ENCODE data around the gene DERL3. TPM values are rescaled to one million over a fixed set of nuclear protein-coding genes. Genes with fewer than 3 reads are reported as not detected.
A peak's percentile ranks its signal among the peaks of the same experiment; 100 is the strongest.

DERL3 gene
- total RNA-seq, 1 experiment from 2014 or later, result 9.8 TPM

- H3K14ac ChIP-seq (ENCODE audit: insufficient read depth, low read length), result no peak overlapping the region
- no peak overlapping the region for H2BK120ac ChIP-seq (ENCODE audit: low read depth, low read length, poor library complexity, severe bottlenecking)
- H3K4me1 ChIP-seq (ENCODE audit: insufficient read depth, low read length), result no peaks in the 10 kb centered on the region
- TF ChIP-seq CTCF (conservative IDR thresholded peaks at IDR 0.05), result no peak
- H3K56ac ChIP-seq (ENCODE audit: insufficient read length, low read depth, low read length), result no peak overlapping the region
- H3K18ac ChIP-seq (ENCODE audit: insufficient read length, low read depth, low read length), result no peak overlapping the region
- no peaks in the 10 kb centered on the region for H3K9me3 ChIP-seq (ENCODE audit: control insufficient read depth, low read depth, low read length)
- no peak overlapping the region for H4K8ac ChIP-seq (replicated peaks; ENCODE audit: insufficient read length, low read depth, low read length)
- Mint-ChIP-seq H3K36me3 (ENCODE audit: insufficient read depth in 1 of 3, low read depth in 3 of 3) (peaks cover 63 to 89% (median 89%) of the 10 kb centered on the region in 3 experiments), H3K4me3 (no peak overlapping the region), H3K4me1 (peaks cover 0 to 3% of the 10 kb centered on the region in 2 experiments; a peak in 1 of 4 replicates), H3K27me3 (ENCODE audit: low read depth) (no peaks in the 10 kb centered on the region), H3K27ac (peak overlapping the region in 2 of 3 experiments; percentile 72 to 89; a peak in 3 of 7 replicates), H3K9me3 (no peaks in the 10 kb centered on the region)
- H3K23me2 ChIP-seq (ENCODE audit: insufficient read length, low read depth, low read length, poor library complexity, severe bottlenecking), result no peaks in the 10 kb centered on the region
- no peak overlapping the region for H3K9ac ChIP-seq (ENCODE audit: extremely low read depth, insufficient read length, low read length)
- H4K5ac ChIP-seq (ENCODE audit: insufficient read length, low read depth, low read length), result no peak overlapping the region
- no peak overlapping the region for H2AK5ac ChIP-seq (ENCODE audit: insufficient read length, low read length)
- H3K4me2 ChIP-seq (ENCODE audit: insufficient read depth, insufficient read length, low read length), result no peak overlapping the region
- H2AFZ ChIP-seq (ENCODE audit: low read length), result no peak overlapping the region
- WGBS (ENCODE audit: extremely low coverage, insufficient read length, low lambda C conversion rate), result no CpG with 5 or more reads among the region's 21 CpGs
- H4K91ac ChIP-seq (ENCODE audit: insufficient read length, low read depth, low read length), result no peak overlapping the region
- H2BK12ac ChIP-seq (ENCODE audit: insufficient read length, low read depth, low read length), result no peak overlapping the region
- H4K20me1 ChIP-seq (ENCODE audit: control insufficient read depth, insufficient read depth, insufficient read length), result no peaks in the 10 kb centered on the region
- no peak overlapping the region for H2BK5ac ChIP-seq (ENCODE audit: insufficient read length, low read length)
- H3K4ac ChIP-seq (ENCODE audit: low read depth, low read length), result no peak overlapping the region
- no peaks in the 10 kb centered on the region for H3K79me1 ChIP-seq (ENCODE audit: insufficient read depth, low read depth, low read length, poor library complexity, severe bottlenecking)
- no peak overlapping the region for H3K23ac ChIP-seq (ENCODE audit: insufficient read length, low read depth, low read length)
- no peaks in the 10 kb centered on the region for H3K27me3 ChIP-seq (ENCODE audit: insufficient read depth, low read length)
- H3T11ph ChIP-seq (ENCODE audit: low read length), result no peak overlapping the region
- no peaks in the 10 kb centered on the region for H3K79me2 ChIP-seq (ENCODE audit: insufficient read depth, low read length)
- H2BK15ac ChIP-seq (ENCODE audit: low read depth, low read length), result no peak overlapping the region
- no peak overlapping the region for H3K27ac ChIP-seq (ENCODE audit: insufficient read length, low read depth, low read length)
- no peak overlapping the region for H2BK20ac ChIP-seq (ENCODE audit: low read depth, low read length, poor library complexity, severe bottlenecking)
- no peak for DNase-seq
Observed at GRCh38 chr22:23803001-23803819, 35.6 kb downstream of the DERL3 start.
